WTC11 (cell line): ENCODE results near the gene TMEM108. TPM values are rescaled to one million over a fixed set of nuclear protein-coding genes. Genes with fewer than 3 reads are reported as not detected.

Experiments used
- ATAC-seq: fragments of 200-7000 bp; cut with Tn5 transposase; 2 replicates; pipeline ENCODE4 v1.10.0; 2021; ENCODE audit warnings: mild to moderate bottlenecking, moderate library complexity
- CTCF ChIA-PET: fragments of 300-600 bp; sonication (Branson Sonifier 250); formaldehyde crosslinking; loops from one replicate; lab custom pipeline; 2021; ENCODE audit warnings: antibody characterized with exemption; lab: Charles Lee
- POLR2A ChIA-PET: fragments of 350-600 bp; sonication (Branson Sonifier 250); formaldehyde crosslinking; loops from one replicate; lab custom pipeline; 2021; ENCODE audit warnings: antibody characterized with exemption; lab: Charles Lee
- DNase-seq: peaks from one replicate; pipeline ENCODE4 v3.0.0; 2021; ENCODE audit warnings: low spot score
- H3K27ac Mint-ChIP-seq: 2 replicates; pipeline ENCODE4 v1.8.0; 2021; ENCODE audit warnings: mixed read lengths
- H3K27me3 Mint-ChIP-seq: 2 replicates; pipeline ENCODE4 v1.8.0; 2021; ENCODE audit warnings: low read depth, mild to moderate bottlenecking, moderate library complexity, mixed read lengths
- H3K36me3 Mint-ChIP-seq: 2 replicates; pipeline ENCODE4 v1.8.0; 2021; ENCODE audit warnings: mixed read lengths
- H3K4me1 Mint-ChIP-seq: 2 replicates; pipeline ENCODE4 v1.8.0; 2022; ENCODE audit warnings: mixed read lengths
- H3K4me3 Mint-ChIP-seq: 2 replicates; pipeline ENCODE4 v1.8.0; 2021; ENCODE audit warnings: mild to moderate bottlenecking, moderate library complexity, mixed read lengths
- H3K9me3 Mint-ChIP-seq: 2 replicates; pipeline ENCODE4 v1.8.0; 2021; ENCODE audit warnings: mixed read lengths
- CBFB ChIP-seq: sonication (generic); formaldehyde crosslinking; IDR thresholded peaks from 2 replicates; pipeline ENCODE4 v1.8.1; 2022; ENCODE audit warnings: mild to moderate bottlenecking, low read depth, missing genetic modification reagents
- CDX4 ChIP-seq: fragments of 250-450 bp; sonication (Bioruptor Pico); IDR thresholded peaks from 2 replicates; pipeline ENCODE4 v1.9.0; 2021; ENCODE audit warnings: moderate library complexity, mild to moderate bottlenecking, inconsistent platforms, borderline replicate concordance
- CREB1 ChIP-seq: sonication (generic); formaldehyde crosslinking; IDR thresholded peaks from 2 replicates; pipeline ENCODE4 v1.8.0; 2023; ENCODE audit warnings: mild to moderate bottlenecking, missing genetic modification reagents
- CREM ChIP-seq: sonication (generic); formaldehyde crosslinking; IDR thresholded peaks from 2 replicates; pipeline ENCODE4 v1.8.1; 2022; ENCODE audit warnings: mild to moderate bottlenecking, missing genetic modification reagents, moderate library complexity
- E2F5 ChIP-seq: sonication (generic); formaldehyde crosslinking; IDR thresholded peaks from 2 replicates; pipeline ENCODE4 v1.8.1; 2022; ENCODE audit warnings: mild to moderate bottlenecking, moderate library complexity, missing genetic modification reagents
- ELF4 ChIP-seq: sonication (generic); formaldehyde crosslinking; IDR thresholded peaks from 2 replicates; pipeline ENCODE4 v1.8.1; 2022; ENCODE audit warnings: low read depth, mild to moderate bottlenecking, moderate library complexity, missing genetic modification reagents
- ETV6 ChIP-seq: sonication (generic); formaldehyde crosslinking; IDR thresholded peaks from 2 replicates; pipeline ENCODE4 v1.8.1; 2022; ENCODE audit warnings: mild to moderate bottlenecking, missing genetic modification reagents
- KAT7 ChIP-seq: sonication (generic); formaldehyde crosslinking; IDR thresholded peaks from 2 replicates; pipeline ENCODE4 v1.8.1; 2023; ENCODE audit warnings: missing genetic modification reagents, mild to moderate bottlenecking, borderline replicate concordance
- MYBL2 ChIP-seq: sonication (generic); formaldehyde crosslinking; IDR thresholded peaks from 2 replicates; pipeline ENCODE4 v1.8.1; 2023; ENCODE audit warnings: mild to moderate bottlenecking, moderate library complexity, missing genetic modification reagents
- NFATC4 ChIP-seq: fragments of 250-450 bp; sonication (Bioruptor Pico); IDR thresholded peaks from 2 replicates; pipeline ENCODE4 v1.9.0; 2021; ENCODE audit warnings: mild to moderate bottlenecking
- NFE2L1 ChIP-seq: sonication (generic); formaldehyde crosslinking; IDR thresholded peaks from 2 replicates; pipeline ENCODE4 v1.8.1; 2023; ENCODE audit warnings: missing genetic modification reagents
- PRDM15 ChIP-seq: sonication (generic); formaldehyde crosslinking; IDR thresholded peaks from 2 replicates; pipeline ENCODE4 v1.8.0; 2022; ENCODE audit warnings: missing genetic modification reagents
- PRRX2 ChIP-seq: fragments of 250-450 bp; sonication (Bioruptor Pico); IDR thresholded peaks from 2 replicates; pipeline ENCODE4 v1.8.0; 2021; ENCODE audit warnings: mild to moderate bottlenecking
- RORB ChIP-seq: fragments of 250-450 bp; sonication (Bioruptor Pico); IDR thresholded peaks from 2 replicates; pipeline ENCODE4 v1.9.0; 2021; ENCODE audit warnings: mild to moderate bottlenecking
- SMAD3 ChIP-seq: sonication (generic); formaldehyde crosslinking; IDR thresholded peaks from 2 replicates; pipeline ENCODE4 v1.8.0; 2022; ENCODE audit warnings: missing genetic modification reagents, mild to moderate bottlenecking, borderline replicate concordance
- TEAD4 ChIP-seq: sonication (generic); formaldehyde crosslinking; IDR thresholded peaks from 2 replicates; pipeline ENCODE4 v1.8.0; 2022; ENCODE audit warnings: mild to moderate bottlenecking, missing genetic modification reagents
- ZNF138 ChIP-seq: sonication (generic); formaldehyde crosslinking; conservative IDR thresholded peaks from 2 replicates; pipeline ENCODE4 v1.8.1; 2022; ENCODE audit warnings: mild to moderate bottlenecking, moderate library complexity, missing genetic modification reagents
- ZNF263 ChIP-seq: sonication (generic); formaldehyde crosslinking; IDR thresholded peaks from 2 replicates; pipeline ENCODE4 v1.8.1; 2022; ENCODE audit warnings: low read depth, mild to moderate bottlenecking, moderate library complexity, missing genetic modification reagents
- ZNF396 ChIP-seq: fragments of 250-450 bp; sonication (Bioruptor Pico); IDR thresholded peaks from 2 replicates; pipeline ENCODE4 v1.8.0; 2021; ENCODE audit warnings: mild to moderate bottlenecking, moderate library complexity, borderline replicate concordance
- ZNF416 ChIP-seq: fragments of 250-450 bp; sonication (Bioruptor Pico); IDR thresholded peaks from 2 replicates; pipeline ENCODE4 v1.9.0; 2021; ENCODE audit warnings: mild to moderate bottlenecking, inconsistent platforms
- total RNA-seq: library from RNA; stranded (reverse); gene quantifications from 3 replicates; pipeline ENCODE4 v1.2.3, GENCODE V29; 2021
- TF ChIP-seq, protein P1 (sequence below): sonication (generic); formaldehyde crosslinking; IDR thresholded peaks from 2 replicates; pipeline ENCODE4 v1.8.1; 2022; ENCODE audit warnings: missing genetic modification reagents, borderline replicate concordance
- TF ChIP-seq, protein P2 (sequence below): sonication (generic); formaldehyde crosslinking; IDR thresholded peaks from 2 replicates; pipeline ENCODE4 v1.8.1; 2022; ENCODE audit warnings: low read depth, missing genetic modification reagents, borderline replicate concordance
- TF ChIP-seq, protein P3 (sequence below): sonication (generic); formaldehyde crosslinking; conservative IDR thresholded peaks from 2 replicates; pipeline ENCODE4 v1.8.1; 2022; ENCODE audit warnings: mild to moderate bottlenecking, missing genetic modification reagents

Gene TMEM108
- total RNA-seq, 1 experiment from 2014 or later, result 14.7 TPM

DNA sequence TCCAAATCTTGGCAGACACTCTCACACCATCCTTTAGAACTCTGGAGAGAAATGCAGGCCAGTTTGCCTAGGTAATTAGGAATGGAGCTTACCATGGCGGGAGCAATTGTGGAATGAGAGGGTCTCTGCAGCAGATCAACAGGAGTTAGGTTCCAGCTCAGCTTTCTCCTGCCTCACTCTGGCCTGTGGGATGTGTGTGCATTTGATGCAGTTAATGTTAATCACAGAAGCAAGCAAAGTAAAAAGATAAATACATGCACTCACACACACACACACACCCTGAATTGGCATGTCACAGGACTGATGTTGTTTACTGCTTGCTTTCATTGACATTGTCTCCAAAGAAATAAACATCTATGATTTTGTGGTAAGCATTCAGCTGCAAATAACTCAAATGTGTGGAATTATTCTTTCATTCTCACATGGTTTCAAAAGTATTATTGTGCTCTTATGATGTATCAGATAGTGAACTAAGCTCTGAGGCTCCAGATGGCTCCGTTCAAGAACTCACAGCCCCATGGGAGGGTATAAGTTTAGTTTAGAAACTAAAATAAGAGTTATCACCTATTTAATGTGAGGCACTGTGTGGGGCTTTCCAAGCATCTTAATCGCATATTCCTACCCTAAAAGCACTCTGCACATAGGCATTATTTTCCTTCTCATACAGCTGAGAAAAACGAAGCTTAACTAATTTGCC is 330.3 kb downstream of the TMEM108 start:
- Mint-ChIP-seq H3K9me3 (no peaks in the 10 kb centered on the region), H3K36me3 (no peaks in the 10 kb centered on the region), H3K4me1 (no peaks in the 10 kb centered on the region), H3K27ac (no peak overlapping the region), H3K27me3 (no peaks in the 10 kb centered on the region; the same call in 1 of the 2 replicates), H3K4me3 (no peak overlapping the region)
- TF ChIP-seq PRRX2 (CRISPR knock-in tag) (no peak), PRDM15 (CRISPR knock-in tag) (no peak), NFATC4 (CRISPR knock-in tag) (no peak), ELF4 (CRISPR knock-in tag) (no peak), RORB (CRISPR knock-in tag) (no peak), ZNF138 (no peak), TEAD4 (CRISPR knock-in tag) (no peak), ZNF263 (CRISPR knock-in tag) (no peak), KAT7 (CRISPR knock-in tag) (no peak), CREM (CRISPR knock-in tag) (no peak), CREB1 (CRISPR knock-in tag) (no peak), ETV6 (CRISPR knock-in tag) (no peak), CBFB (CRISPR knock-in tag) (no peak), MYBL2 (CRISPR knock-in tag) (no peak), ZNF416 (CRISPR knock-in tag) (no peak), NFE2L1 (CRISPR knock-in tag) (no peak)
- TF ChIP-seq, protein P1, sequence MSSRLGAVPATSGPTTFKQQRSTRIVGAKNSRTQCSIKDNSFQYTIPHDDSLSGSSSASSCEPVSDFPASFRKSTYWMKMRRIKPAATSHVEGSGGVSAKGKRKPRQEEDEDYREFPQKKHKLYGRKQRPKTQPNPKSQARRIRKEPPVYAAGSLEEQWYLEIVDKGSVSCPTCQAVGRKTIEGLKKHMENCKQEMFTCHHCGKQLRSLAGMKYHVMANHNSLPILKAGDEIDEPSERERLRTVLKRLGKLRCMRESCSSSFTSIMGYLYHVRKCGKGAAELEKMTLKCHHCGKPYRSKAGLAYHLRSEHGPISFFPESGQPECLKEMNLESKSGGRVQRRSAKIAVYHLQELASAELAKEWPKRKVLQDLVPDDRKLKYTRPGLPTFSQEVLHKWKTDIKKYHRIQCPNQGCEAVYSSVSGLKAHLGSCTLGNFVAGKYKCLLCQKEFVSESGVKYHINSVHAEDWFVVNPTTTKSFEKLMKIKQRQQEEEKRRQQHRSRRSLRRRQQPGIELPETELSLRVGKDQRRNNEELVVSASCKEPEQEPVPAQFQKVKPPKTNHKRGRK (CRISPR knock-in tag), result no peak
- TF ChIP-seq, protein P2, sequence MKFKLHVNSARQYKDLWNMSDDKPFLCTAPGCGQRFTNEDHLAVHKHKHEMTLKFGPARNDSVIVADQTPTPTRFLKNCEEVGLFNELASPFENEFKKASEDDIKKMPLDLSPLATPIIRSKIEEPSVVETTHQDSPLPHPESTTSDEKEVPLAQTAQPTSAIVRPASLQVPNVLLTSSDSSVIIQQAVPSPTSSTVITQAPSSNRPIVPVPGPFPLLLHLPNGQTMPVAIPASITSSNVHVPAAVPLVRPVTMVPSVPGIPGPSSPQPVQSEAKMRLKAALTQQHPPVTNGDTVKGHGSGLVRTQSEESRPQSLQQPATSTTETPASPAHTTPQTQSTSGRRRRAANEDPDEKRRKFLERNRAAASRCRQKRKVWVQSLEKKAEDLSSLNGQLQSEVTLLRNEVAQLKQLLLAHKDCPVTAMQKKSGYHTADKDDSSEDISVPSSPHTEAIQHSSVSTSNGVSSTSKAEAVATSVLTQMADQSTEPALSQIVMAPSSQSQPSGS (CRISPR knock-in tag), result no peak
- TF ChIP-seq, protein P3, sequence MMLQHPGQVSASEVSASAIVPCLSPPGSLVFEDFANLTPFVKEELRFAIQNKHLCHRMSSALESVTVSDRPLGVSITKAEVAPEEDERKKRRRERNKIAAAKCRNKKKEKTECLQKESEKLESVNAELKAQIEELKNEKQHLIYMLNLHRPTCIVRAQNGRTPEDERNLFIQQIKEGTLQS (CRISPR knock-in tag), result no peak
- CTCF ChIA-PET, result no interaction called here
- ATAC-seq, result no peak
- POLR2A ChIA-PET, result no interaction called here
- DNase-seq, result no peak

- Mint-ChIP-seq H3K4me1 (peaks cover 3% of the 10 kb centered on the region), H3K27me3 (no peaks in the 10 kb centered on the region; the same call in 1 of the 2 replicates), H3K4me3 (no peak overlapping the region), H3K9me3 (no peaks in the 10 kb centered on the region), H3K36me3 (no peaks in the 10 kb centered on the region), H3K27ac (no peak overlapping the region)
- CTCF ChIA-PET, result no interaction called here
- ATAC-seq (no peak), DNase-seq (no peak)
- POLR2A ChIA-PET, result no interaction called here
- TF ChIP-seq NFE2L1 (CRISPR knock-in tag) (no peak), SMAD3 (no peak), ZNF396 (CRISPR knock-in tag) (no peak), CDX4 (no peak), E2F5 (CRISPR knock-in tag) (no peak)
These were observed 330.9 kb downstream of the TMEM108 start for GRCh38 chr3:133369068-133369440.
